NCI-H2107 treated with DMSO at 0.1 percent for 48 hours (cell line): ENCODE measurements around the gene NBEA.
"Not testable (repeated sequence)": the region's sequence is repeated elsewhere in the genome, so short reads cannot be mapped to it uniquely, and the experiment has no call there.

ENCODE experiments used
- DNase-seq: peaks from one replicate; lab custom pipeline; 2025; ENCODE audit not compliant: unreplicated experiment; lab: John Stamatoyannopoulos, UW

The NBEA gene

GRCh38 chr13:35055705-35056104 lies 113.6 kb downstream of the NBEA start:
- no peak for DNase-seq

GRCh38 chr13:35057858-35058257 lies 115.8 kb downstream of the NBEA start:
- no peak for DNase-seq

DNA sequence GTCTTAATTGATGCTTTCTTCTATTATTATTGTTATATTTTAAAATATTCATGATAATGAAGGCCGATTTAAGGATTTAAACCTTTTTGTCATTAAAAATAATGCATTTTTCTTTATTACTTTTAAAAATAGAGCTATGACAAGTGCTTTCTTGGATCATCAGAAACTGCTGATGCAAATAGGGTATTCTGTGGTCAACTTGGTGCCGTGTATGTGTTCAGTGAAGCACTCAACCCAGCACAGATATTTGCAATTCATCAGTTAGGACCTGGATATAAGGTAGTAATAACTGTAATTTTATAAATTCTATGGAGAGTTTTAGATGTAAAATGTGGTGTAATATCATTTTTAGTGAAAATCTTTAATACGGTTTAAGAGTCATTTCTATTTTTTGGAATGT lies 116.5 kb downstream of the NBEA start:
- not testable (repeated sequence) for DNase-seq

GRCh38 chr13:35086667-35087066 lies 144.6 kb downstream of the NBEA start:
- peak; percentile 71 for DNase-seq

GRCh38 chr13:35092251-35092650 lies 150.2 kb downstream of the NBEA start:
- no peak for DNase-seq

DNA sequence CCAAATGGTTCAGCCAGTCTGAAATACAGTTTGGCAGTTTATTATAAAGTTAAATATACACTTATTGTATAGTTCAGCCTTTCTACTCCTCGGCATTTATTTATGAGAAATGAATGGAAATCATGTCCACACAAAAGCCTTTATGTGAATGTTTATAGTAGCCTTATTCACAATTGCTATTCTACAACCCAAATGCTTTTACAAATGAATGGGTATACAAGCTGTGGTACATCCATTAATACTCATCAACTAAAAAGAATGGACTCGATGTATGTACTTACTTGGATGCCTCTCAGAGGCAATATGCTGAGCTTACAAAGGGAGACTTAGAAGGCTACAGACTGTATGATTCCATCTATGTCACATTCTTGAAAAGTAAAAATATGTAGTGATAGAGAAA lies 150.7 kb downstream of the NBEA start:
- no peak for DNase-seq

- no peak for DNase-seq
Observed at GRCh38 chr13:35093356-35093755, 151.3 kb downstream of the NBEA start.

DNA sequence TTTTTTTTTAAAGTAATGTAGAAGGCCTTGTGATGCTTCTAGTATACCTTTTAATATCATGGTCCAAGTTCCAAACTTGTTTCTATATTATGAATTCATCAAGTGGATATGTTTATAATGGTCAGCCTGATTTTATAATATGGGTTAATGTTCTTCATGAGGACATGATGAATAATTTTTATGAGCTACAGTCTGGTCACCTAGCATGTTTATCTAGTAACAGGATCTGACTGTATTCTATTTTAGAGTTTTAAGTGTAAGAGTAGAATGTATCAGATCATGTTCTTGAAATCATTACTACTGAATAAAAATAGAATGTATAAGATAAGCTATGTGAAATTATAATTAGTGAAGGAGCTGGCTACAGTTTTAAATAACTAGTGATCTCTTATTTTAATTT lies 164.7 kb downstream of the NBEA start:
- not testable (repeated sequence) for DNase-seq

DNA sequence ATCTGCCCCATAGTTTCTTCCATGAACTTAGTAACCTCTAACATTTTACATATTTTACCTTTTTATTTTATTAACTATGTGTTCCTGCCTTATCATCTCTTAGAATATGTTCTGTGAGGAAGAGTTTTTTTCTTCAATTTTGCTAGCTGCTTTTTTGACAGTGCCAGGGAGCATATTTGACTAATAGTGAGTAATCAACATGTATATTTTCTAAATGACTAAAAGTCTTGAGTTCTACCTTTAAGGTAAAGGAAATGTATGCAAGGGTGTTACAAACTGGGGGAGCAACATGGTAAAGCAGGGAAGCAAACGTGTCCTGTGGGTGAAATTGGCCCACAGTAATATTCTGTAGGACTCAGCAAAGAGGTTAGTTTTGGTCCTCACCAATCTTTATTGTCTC lies 165.5 kb downstream of the NBEA start:
- no peak for DNase-seq

DNA sequence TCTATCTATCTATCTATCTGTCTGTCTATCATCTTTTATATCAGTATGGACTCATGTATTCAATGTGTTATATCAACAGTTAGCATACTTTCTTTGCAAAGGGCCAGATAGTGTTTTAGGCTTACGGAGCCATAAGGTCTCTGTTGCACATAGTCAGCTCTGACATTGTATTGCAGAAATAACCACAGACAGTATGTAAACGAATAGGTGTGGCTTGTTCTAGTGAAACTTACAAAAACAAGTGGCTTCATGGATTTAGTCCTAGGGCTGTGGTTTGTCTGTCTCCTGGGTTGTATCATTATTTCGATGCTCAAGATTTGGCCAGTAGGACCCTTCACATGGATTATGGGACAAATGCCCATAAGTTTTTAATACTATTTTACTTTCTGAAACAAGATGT lies 171.5 kb downstream of the NBEA start:
- not testable (repeated sequence) for DNase-seq

DNA sequence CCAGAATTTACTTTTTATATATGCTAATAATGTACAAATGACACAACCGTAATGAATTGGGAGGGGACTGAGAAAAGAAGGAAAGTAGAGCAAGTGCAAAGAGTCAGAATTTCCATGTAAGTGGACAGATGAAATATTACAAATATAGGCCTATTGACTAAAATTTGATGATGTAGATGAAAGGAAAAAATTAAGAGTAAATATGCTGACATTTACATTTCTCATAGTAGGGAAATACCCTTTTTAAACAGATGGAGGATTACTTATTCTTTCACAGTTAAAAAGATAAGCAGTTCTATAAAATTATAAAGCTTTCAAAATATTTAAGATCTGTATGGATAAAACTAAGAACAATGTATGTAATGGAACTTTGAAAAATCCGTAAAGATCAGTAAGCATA lies 185.4 kb downstream of the NBEA start:
- DNase-seq, result no peak

- no peak for DNase-seq
Observed at GRCh38 chr13:35129500-35129899, 187.4 kb downstream of the NBEA start.

- DNase-seq, result no peak
Observed at GRCh38 chr13:35131471-35131870, 189.4 kb downstream of the NBEA start.

- DNase-seq, result no peak
Observed at GRCh38 chr13:35136585-35136984, 194.5 kb downstream of the NBEA start.

DNA sequence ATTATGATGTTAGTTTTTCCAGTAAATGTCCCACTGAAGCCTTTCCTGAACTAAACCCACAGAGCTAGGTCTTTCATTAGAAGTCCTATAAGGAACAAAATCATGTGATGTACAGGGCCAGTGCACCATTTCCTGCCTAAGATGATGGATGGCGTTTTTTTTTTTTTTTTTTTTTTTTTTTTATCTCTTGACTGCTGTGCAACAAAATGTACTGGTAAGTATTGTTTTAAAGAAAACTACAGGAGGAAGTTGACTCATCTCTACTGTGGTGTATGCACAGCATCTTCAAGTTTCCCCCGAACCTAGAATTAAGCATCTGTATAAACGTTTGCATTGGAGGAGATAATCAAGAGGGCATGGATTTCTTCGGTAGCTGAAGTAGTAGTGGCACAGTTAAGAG lies 197.5 kb downstream of the NBEA start:
- no peak for DNase-seq

GRCh38 chr13:35140321-35140720 lies 198.3 kb downstream of the NBEA start:
- no peak for DNase-seq

DNA sequence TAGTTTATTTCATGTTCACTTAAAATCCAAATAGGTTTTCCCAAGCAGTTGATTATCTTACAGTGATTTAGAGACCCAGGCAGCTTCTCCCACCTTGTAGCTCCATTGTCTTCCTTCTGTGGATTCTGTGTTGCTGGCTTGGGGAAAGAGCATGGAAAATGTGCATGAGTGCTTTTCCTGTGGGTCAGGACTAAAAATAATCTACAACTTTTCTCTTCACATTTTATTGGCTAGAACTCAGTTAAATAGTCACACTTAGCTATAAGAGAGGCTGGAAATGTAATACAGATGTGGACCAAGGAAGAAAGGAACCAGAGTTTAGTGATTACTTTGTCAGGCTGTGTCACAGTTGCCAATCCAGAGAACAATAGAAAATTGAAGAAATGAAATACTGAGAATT lies 198.8 kb downstream of the NBEA start:
- no peak for DNase-seq

GRCh38 chr13:35143123-35143522 lies 201.1 kb downstream of the NBEA start:
- DNase-seq, result no peak

GRCh38 chr13:35144166-35144890 lies 202.3 kb downstream of the NBEA start:
- no peak for DNase-seq

DNA sequence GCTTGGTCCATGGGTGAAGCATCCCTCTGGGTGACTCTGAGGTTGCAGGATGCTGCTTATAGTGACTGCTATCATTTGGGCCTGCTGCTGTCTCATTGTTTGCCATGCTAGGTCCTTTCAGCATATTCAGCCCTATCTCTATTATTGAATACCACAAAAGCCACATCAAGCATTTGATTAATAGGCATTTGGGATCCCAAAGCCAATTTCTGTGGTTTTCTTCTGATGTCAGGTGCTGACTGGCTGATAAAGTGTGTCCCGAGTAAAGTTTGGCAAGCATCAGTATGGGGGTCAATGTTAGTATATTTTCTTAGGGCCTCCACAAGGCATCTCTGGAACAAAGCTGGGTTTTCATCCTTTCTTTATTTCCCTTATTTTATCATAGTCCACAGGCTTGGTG lies 204.6 kb downstream of the NBEA start:
- DNase-seq, result no peak

DNA sequence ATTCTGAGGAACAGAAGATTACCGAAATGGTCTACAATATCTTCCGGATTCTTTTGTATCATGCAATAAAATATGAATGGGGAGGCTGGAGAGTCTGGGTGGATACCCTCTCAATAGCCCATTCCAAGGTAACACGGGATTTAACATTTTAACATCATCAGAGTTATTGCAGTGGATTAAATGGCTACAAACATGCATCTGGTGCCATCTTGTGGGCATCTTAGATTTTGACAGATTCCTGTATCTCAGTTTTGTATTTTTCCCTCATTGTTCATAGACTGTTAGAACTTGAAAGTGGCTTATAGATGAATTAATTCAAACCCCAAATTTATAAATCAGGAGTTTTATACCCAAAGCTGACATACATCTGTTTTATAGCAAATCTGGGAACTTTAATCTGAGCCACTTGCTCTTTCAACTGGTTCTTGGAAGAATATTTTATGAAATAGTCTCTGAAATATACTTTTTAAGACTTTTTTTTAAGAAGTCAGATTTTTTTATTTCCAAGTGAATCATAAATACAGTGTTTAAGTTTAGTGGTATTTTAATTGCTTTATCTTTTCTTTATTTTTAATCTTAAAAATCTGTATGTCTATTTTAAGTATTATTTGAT lies 215.2 kb downstream of the NBEA start:
- peak; percentile 36 for DNase-seq

GRCh38 chr13:35159041-35159440 lies 217.0 kb downstream of the NBEA start:
- DNase-seq, result no peak

- DNase-seq, result no peak
Observed at GRCh38 chr13:35160896-35161295, 218.8 kb downstream of the NBEA start.
